Right lobe of liver (tissue), 6 donors: ENCODE results near the gene LYPD6. TPM values are rescaled to one million over a fixed set of nuclear protein-coding genes. Genes with fewer than 3 reads are reported as not detected.

Experiments used
- ATAC-seq, 4 donors: fragments of 200-7000 bp; cut with Tn5 transposase; one replicate each; pipeline ENCODE4 v1.9.1; 2020; ENCODE audit warnings: mild to moderate bottlenecking in 4 of 4, moderate library complexity in 4 of 4
- DNase-seq, 3 donors: peaks; one replicate each; pipeline ENCODE4 v3.0.0-alpha.2; 2020
- H3K27ac ChIP-seq, 3 donors: fragments of 200-600 bp; one replicate each; pipeline ENCODE4 v1.8.0; 2022
- H3K27me3 ChIP-seq, 2 donors: fragments of 200-600 bp; one replicate each; pipeline ENCODE4 v1.8.0; 2022
- H3K36me3 ChIP-seq, 4 donors: fragments of 200-600 bp; sonication (generic) in 1 of 4; one replicate each; pipeline versions ENCODE4 v1.5.1 to v1.8.0; 2017 to 2022; ENCODE audit warnings: control low read depth in 1 of 4
- H3K4me1 ChIP-seq, 4 donors: fragments of 200-600 bp; sonication (generic) in 1 of 4; one replicate each; pipeline versions ENCODE4 v1.5.1 to v1.8.0; 2017 to 2022; ENCODE audit warnings: control low read depth in 1 of 4
- H3K4me3 ChIP-seq, 3 donors: fragments of 200-600 bp; one replicate each; pipeline ENCODE4 v1.8.0; 2022
- H3K9me3 ChIP-seq, 4 donors: fragments of 200-600 bp; sonication (generic) in 1 of 4; one replicate each; pipeline versions ENCODE4 v1.5.1 to v1.8.0; 2017 to 2022; ENCODE audit warnings: control low read depth in 1 of 4
- POLR2A ChIP-seq: fragments of 450-650 bp; IDR thresholded peaks from one replicate; pipeline ENCODE4 v1.6.1; 2017; ENCODE audit warnings: antibody characterized with exemption, mild to moderate bottlenecking
- WGBS: methylation state at CpG from one replicate; pipeline ENCODE4 v1.1.6; 2018; ENCODE audit warnings: low coverage, low lambda C conversion rate; ENCODE audit not compliant: insufficient coverage; ENCODE audit errors: missing lambda C conversion rate; 5-methylcytosine and 5-hydroxymethylcytosine counted together
- intact Hi-C, 2 donors: fragments of 100-400 bp; cut with DNase I; formaldehyde crosslinking; loops; one replicate each; pipeline versions ENCODE4 v1.11.2 to v1.14.1; 2022
- total RNA-seq, 6 experiments: library from RNA; depleted of rRNA in 2 of 6; stranded (reverse); fragments of >200 nt in 2 of 6; fragmentation: NEBNext Ultra II Directional in 3 of 6; extraction: Animal tissue kit (Norgen Biotek cat#: 25700) in 3 of 6; gene quantifications; one replicate each; pipeline versions ENCODE4 v1.1.0 to v1.2.4, GENCODE V29; 2016 to 2023
- TF ChIP-seq, protein P1 (sequence below), 4 donors: fragments of 200-600 bp in 3 of 4; fragments of 450-650 bp in 1 of 4; IDR thresholded peaks; one replicate each; pipeline versions ENCODE4 v1.5.1 to v1.8.0; 2016 to 2022; ENCODE audit warnings: antibody characterized with exemption in 4 of 4, mild to moderate bottlenecking in 2 of 4
- donor health status: DM: no; HTN: yes; CAD: no.
- donor health status: DM: no; HTN: no; CAD: no.
- donor health status: DM: no; HTN: no; CAD: no.
- donor health status: DM: no; HTN: yes; CAD: no.
- donor health status: DM: no; HTN: yes; CAD: no.

The LYPD6 gene
- total RNA-seq, 6 experiments from 2014 or later: 0.04 to 0.26 (median 0.12) TPM; not detected in 2

DNA sequence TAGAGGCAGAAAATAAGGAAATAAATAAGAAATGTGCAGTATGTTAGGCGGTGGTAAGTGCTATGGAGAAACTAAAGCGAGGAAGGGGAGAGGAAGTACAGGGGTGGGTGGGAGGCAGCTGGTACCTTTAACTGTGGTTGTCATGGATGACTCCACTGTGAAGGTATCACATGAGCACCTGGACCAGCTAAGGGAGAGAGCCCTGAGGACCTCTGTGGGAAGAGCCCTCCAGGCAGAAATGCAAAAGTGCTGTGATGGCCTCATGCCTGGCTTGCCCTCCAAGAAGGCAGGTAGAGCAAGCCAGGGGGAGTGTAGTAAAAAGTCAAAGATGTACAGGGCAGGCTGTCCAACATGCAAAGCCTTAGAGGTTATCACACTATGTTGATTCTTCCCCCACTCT, 17.9 kb downstream of the LYPD6 start:
- Histone ChIP-seq H3K9me3 (no peaks in the 10 kb centered on the region), H3K36me3 (no peaks in the 10 kb centered on the region), H3K4me1 (no peaks in the 10 kb centered on the region), H3K27ac (no peak overlapping the region), H3K27me3 (no peaks in the 10 kb centered on the region), H3K4me3 (no peak overlapping the region)
- ATAC-seq (no peak), DNase-seq (no peak)
- 100% methylated on average over 2 of the region's 2 CpGs for WGBS
- TF ChIP-seq, protein P1, sequence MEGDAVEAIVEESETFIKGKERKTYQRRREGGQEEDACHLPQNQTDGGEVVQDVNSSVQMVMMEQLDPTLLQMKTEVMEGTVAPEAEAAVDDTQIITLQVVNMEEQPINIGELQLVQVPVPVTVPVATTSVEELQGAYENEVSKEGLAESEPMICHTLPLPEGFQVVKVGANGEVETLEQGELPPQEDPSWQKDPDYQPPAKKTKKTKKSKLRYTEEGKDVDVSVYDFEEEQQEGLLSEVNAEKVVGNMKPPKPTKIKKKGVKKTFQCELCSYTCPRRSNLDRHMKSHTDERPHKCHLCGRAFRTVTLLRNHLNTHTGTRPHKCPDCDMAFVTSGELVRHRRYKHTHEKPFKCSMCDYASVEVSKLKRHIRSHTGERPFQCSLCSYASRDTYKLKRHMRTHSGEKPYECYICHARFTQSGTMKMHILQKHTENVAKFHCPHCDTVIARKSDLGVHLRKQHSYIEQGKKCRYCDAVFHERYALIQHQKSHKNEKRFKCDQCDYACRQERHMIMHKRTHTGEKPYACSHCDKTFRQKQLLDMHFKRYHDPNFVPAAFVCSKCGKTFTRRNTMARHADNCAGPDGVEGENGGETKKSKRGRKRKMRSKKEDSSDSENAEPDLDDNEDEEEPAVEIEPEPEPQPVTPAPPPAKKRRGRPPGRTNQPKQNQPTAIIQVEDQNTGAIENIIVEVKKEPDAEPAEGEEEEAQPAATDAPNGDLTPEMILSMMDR (IDR thresholded peaks at IDR 0.05): no peak
- no peak for TF ChIP-seq POLR2A
- intact Hi-C loops: no loop called here

DNA sequence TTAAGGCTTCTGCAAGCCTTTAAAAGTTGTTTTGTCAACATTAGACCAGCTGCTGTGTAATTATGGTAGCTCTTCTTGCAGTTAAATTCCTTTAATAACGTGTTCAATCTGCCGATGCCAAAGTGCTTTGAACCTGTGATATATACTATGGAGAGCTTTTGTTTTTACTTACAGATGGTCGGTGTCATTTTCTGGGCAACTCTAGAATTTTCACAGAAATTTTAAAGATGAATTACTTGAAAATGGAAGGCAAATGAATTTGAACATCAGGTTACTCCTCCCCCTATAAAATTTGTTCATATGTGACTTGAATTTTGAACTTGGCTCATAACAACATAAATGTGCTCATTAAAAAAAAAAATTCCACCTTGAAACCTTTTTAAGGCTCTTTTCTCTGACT, 23.0 kb downstream of the LYPD6 start:
- H3K36me3 ChIP-seq: no peaks in the 10 kb centered on the region
- H3K9me3 ChIP-seq: no peaks in the 10 kb centered on the region
- WGBS: 87% methylated on average over 3 of the region's 3 CpGs

DNA sequence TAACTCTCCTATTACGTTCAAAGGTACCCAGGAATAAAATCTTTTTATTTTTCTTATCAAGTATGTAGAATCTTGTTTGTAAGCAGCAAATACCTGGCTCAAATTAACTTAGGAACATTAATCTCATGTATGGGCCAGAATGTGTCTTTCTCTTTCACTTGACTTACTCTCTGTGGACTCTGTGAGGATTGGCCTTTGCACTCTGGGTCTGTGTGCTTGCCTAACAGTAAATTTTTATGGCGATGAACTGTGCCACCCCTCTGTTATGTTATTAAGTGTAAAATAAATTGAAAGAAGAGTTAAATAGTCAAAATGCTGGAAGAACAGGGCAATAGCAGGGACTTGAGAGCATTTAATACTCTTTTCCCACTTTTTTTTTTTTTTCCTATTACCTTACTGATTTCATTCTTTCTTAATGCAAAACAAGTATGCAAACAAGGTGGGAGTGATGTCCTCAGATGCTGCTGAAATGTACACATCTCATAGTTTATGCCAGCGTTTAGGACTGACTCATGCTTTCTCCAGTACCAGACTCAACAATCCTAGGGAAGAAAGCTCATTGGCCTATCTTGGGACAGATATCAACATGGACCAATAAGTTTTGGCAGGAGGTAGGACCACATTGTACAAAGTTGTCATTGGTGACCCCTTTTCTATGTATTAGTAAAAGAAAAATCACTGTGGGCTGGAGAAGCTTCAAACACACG, 25.5 kb downstream of the LYPD6 start:
- Histone ChIP-seq H3K4me1 (peaks cover 0 to 6% (median 0%) of the 10 kb centered on the region in 4 donors), H3K36me3 (no peaks in the 10 kb centered on the region), H3K27me3 (no peaks in the 10 kb centered on the region), H3K27ac (no peak overlapping the region), H3K4me3 (no peak overlapping the region), H3K9me3 (no peaks in the 10 kb centered on the region)
- DNase-seq (no peak), ATAC-seq (peak; percentile 62 to 89 (median 74))
- intact Hi-C loops: no loop called here
- WGBS: 38% methylated on average over 4 of the region's 4 CpGs
- no peak for TF ChIP-seq POLR2A
- TF ChIP-seq, protein P1 (IDR thresholded peaks at IDR 0.05): no peak

More for the DNA sequence above, 23.0 kb downstream of the LYPD6 start:
- no peak overlapping the region for H3K27ac ChIP-seq
- H3K27me3 ChIP-seq: no peaks in the 10 kb centered on the region
- no peak for DNase-seq
- H3K4me1 ChIP-seq: peaks cover 0 to 6% (median 0%) of the 10 kb centered on the region in 4 donors
- TF ChIP-seq POLR2A: no peak
- TF ChIP-seq, protein P1 (IDR thresholded peaks at IDR 0.05): no peak
- ATAC-seq: no peak
- H3K4me3 ChIP-seq: no peak overlapping the region
- intact Hi-C loops: no loop called here

DNA sequence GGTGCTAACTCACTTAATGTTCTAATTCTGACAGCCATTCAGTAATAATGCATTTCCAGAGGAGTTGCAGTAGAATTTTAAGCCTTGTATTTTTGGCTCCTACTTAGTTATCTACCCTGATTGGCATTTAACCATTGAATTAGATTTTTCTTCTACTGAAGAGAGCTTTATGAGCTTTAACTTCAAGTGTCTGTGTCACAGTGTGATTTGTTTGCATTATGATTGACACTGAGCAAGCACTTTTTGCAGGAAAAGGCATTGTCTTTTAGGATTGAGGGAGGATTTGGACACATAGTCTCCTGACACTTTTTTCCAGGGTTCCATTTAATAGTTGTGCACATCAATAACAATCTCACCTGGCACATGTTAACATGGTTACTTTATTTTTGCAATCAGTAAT, 26.7 kb downstream of the LYPD6 start:
- intact Hi-C loops: no loop called here
- H3K36me3 ChIP-seq: no peaks in the 10 kb centered on the region
- H3K27me3 ChIP-seq: no peaks in the 10 kb centered on the region
- H3K9me3 ChIP-seq: no peaks in the 10 kb centered on the region
- no peak overlapping the region for H3K4me3 ChIP-seq
- TF ChIP-seq, protein P1 (IDR thresholded peaks at IDR 0.05): no peak
- no peak for TF ChIP-seq POLR2A
- H3K4me1 ChIP-seq: peaks cover 0 to 6% (median 0%) of the 10 kb centered on the region in 4 donors
- H3K27ac ChIP-seq: no peak overlapping the region
- DNase-seq (no peak), ATAC-seq (no peak)
